ENCODE measurements around the gene NAT14. TPM values are rescaled to one million over a fixed set of nuclear protein-coding genes. Genes with fewer than 3 reads are reported as not detected.
A peak's percentile ranks its signal among the peaks of the same experiment; 100 is the strongest.

NAT14 gene
- total and polyA plus RNA-seq, 2 of the 8 experiments (the other 6 are each of a cell fraction or from before 2014, with no cell fraction given) = 47.1 to 71.2 TPM

DNA sequence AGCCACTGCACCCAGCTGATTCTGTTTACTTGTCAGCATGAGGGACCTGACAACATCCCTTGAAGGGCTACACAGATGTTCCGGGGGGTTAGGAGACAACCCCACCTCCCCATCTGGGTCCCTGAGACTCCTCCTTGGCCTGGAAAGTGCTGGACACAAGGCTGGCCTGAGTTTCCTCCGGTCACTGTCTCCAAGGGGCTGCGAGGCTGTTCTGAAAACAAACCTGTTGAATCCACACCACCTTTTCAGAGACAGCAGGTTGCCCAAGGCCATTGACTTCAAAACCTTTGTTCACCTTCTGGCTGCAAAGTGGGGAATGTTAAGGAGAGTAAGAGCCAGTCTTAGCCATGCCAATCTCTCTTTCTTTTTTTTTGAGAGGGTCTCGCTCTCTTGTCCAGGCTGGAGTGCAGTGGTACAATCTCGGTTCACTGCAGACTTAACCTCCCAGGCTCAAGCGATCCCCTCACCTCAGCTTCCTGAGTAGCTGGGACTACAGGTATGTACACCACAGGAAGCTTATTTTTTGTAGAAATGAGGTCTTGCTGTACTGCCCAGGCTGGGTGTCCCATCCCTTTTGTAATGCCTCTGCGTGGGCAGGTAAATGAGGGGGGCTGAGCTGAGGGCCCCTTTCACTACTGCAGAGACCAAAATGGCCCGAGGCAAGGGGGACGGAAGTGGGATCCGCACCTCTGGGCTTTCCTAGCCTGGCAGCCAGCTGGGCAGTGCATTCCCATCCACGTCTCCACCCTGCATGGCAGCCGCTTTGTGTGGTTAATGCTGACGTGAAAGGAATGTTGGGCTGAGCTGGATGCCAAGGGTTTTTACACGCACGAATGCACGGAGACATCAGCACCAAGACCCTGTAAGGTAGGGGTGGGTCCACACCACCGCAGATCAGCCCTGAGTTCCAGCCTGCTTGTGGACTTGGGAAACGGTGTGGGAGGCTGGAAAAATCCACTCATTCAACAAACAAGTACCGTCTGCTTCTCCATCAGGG lies 10.4 kb upstream of the NAT14 start:
- no peak overlapping the region for H3K9ac ChIP-seq (replicated peaks in 1 of 4; ENCODE audit: extremely low read depth in 1 of 4, low read depth in 3 of 4, low read length in 3 of 4)
- 0 out of 4 replicates have a peak overlapping the region, but pooled peaks have one; percentile 6 to 37 for H3K4me2 ChIP-seq (ENCODE audit: insufficient read depth in 1 of 2, low read depth in 2 of 2, low read length in 2 of 2)
- peaks cover 3% of the 10 kb centered on the region for H3K23me2 ChIP-seq (ENCODE audit: low read depth, low read length)
- TF ChIP-seq SP4 (IDR thresholded peaks at IDR 0.05; ENCODE audit: low read length) (no peak), RFX5 (IDR thresholded peaks at IDR 0.05; ENCODE audit: borderline replicate concordance, low read depth, low read length) (no peak), POLR2AphosphoS5 (IDR thresholded peaks at IDR 0.05; ENCODE audit: low read depth, low read length) (no peak), RXRA (IDR thresholded peaks at IDR 0.05; ENCODE audit: insufficient read depth, low read depth, low read length) (no peak)
- FAIRE-seq (no peak), DNase-seq (ENCODE audit: low read depth in 1 of 2, low spot score in 2 of 2) (no peak)
- H2AK5ac ChIP-seq (ENCODE audit: low read depth, low read length) = peak overlapping the region; percentile 99
- no peak overlapping the region for H2AFZ ChIP-seq (ENCODE audit: low read length)
- no peak overlapping the region for H3K4ac ChIP-seq (replicated peaks; ENCODE audit: insufficient read length, low read depth, low read length)
- H3K9me3 ChIP-seq (ENCODE audit: insufficient read depth in 2 of 2, low read depth in 1 of 2, low read length in 1 of 2) = no peaks in the 10 kb centered on the region
- H3K79me2 ChIP-seq (ENCODE audit: control insufficient read depth in 1 of 2, insufficient read depth in 2 of 2, low read length in 2 of 2) = peaks cover 0 to 16% of the 10 kb centered on the region in 2 experiments; a peak in 2 of 4 replicates
- peak overlapping the region; percentile 93; the same call in 1 of the 2 replicates for H2BK20ac ChIP-seq (ENCODE audit: low read length)
- no peaks in the 10 kb centered on the region for H4K20me1 ChIP-seq (replicated peaks in 1 of 2; ENCODE audit: control insufficient read depth in 1 of 2, insufficient read depth in 2 of 2, low read length in 2 of 2)
- no peak overlapping the region for H3K56ac ChIP-seq (replicated peaks; ENCODE audit: insufficient read length, low read depth, low read length)
- no peaks in the 10 kb centered on the region for H3K36me3 ChIP-seq (ENCODE audit: control insufficient read depth in 2 of 4, insufficient read depth in 4 of 4, low read length in 3 of 4)
- peaks cover 0 to 16% (median 6%) of the 10 kb centered on the region in 4 experiments; a peak in 5 of 7 replicates for H3K4me1 ChIP-seq (replicated peaks in 1 of 4; ENCODE audit: control insufficient read depth in 3 of 4, insufficient read depth in 4 of 4, low read length in 3 of 4)
- H3K18ac ChIP-seq (ENCODE audit: extremely low read depth, low read length) = no peak overlapping the region
- H3K23ac ChIP-seq (ENCODE audit: insufficient read length) = no peak overlapping the region
- H3K79me1 ChIP-seq (ENCODE audit: low read depth, low read length) = peaks cover 11% of the 10 kb centered on the region
- H2BK120ac ChIP-seq (replicated peaks; ENCODE audit: low read depth, low read length) = peak overlapping the region; percentile 51
- WGBS, 2 experiments (ENCODE audit: extremely low coverage in 1 of 2, insufficient coverage in 1 of 2, insufficient read length in 1 of 2, insufficient replicate concordance in 2 of 2, low coverage in 1 of 2, low lambda C conversion rate in 2 of 2, missing lambda C conversion rate in 1 of 2) = 89% methylated on average over 19 of the region's 19 CpGs; no CpG with 5 or more reads in 1 of the 2 experiments
- no peak overlapping the region; the same call in 1 of the 2 replicates for H4K8ac ChIP-seq (ENCODE audit: extremely low read depth, insufficient read depth, low read length)
- CTCF ChIA-PET (ENCODE audit: partially characterized antibody) = interaction anchor here (1.1 to 2.1 kb wide), 3 partner anchors 9 to 29 kb away, joined by 5 to 7 read pairs (median 5); no protein-coding TSS in a partner anchor
- peak overlapping the region; percentile 66; the same call in 1 of the 2 replicates for H2BK5ac ChIP-seq (ENCODE audit: low read depth, low read length)
- H3K4me3 ChIP-seq (ENCODE audit: extremely low read depth in 1 of 4, insufficient read depth in 2 of 4, low read depth in 3 of 4, low read length in 4 of 4) = no peak overlapping the region
- H2BK15ac ChIP-seq (ENCODE audit: low read length) = peak overlapping the region; percentile 98; the same call in 1 of the 2 replicates
- H3K27me3 ChIP-seq (replicated peaks in 1 of 4; ENCODE audit: control insufficient read depth in 3 of 4, extremely low read depth in 1 of 4, insufficient read depth in 3 of 4, low read length in 3 of 4) = no peaks in the 10 kb centered on the region; a peak in 2 of 7 replicates
- POLR2A ChIA-PET (ENCODE audit: partially characterized antibody) = interaction anchor here (1.0 to 7.6 kb wide), 6 partner anchors 8 to 125 kb away, joined by 3 to 57 read pairs (median 4); partner anchors contain the start of genes FIZ1, NAT14, SSC5D and ZNF524
- H4K5ac ChIP-seq (ENCODE audit: insufficient read length, low read depth, low read length) = peak overlapping the region; percentile 60
- peak overlapping the region; percentile 95; the same call in 1 of the 2 replicates for H2BK12ac ChIP-seq (ENCODE audit: low read depth, low read length)
- no peak overlapping the region; the same call in 1 of the 2 replicates for H3K27ac ChIP-seq (ENCODE audit: low read depth, low read length)
- no peak overlapping the region for H3K14ac ChIP-seq (ENCODE audit: insufficient read length)
- peak overlapping the region; percentile 59 for H4K91ac ChIP-seq (replicated peaks; ENCODE audit: insufficient read length, low read length)
